NCI-H2196 treated with DMSO at 0.1 percent for 48 hours (cell line): Measurements from ENCODE around the gene BEST2.
A peak's percentile ranks its signal among the peaks of the same experiment; 100 is the strongest.

Experiments
- DNase-seq: peaks from one replicate; lab custom pipeline; 2025; ENCODE audit not compliant: unreplicated experiment; lab: John Stamatoyannopoulos, UW

BEST2 gene

DNA sequence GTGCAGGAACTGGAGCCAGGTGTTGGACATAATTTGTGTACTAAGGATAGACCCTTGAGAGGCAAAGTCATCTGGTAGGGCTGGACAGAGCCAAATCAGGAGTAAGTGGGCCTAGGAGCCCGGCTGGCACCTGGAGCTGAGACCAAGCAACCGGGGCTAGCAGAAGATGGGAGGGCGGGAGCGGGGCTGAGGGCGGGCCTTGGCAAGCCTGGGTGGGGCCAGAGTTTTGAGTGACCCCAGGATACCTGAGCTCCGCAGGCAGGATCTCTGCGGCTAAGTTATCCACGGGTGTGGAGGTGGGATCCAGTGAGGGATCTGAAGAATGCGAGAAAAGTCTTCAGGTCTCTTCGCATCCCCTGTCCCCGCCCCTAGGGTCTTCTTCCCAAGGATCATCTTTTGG is 15.6 kb downstream of the BEST2 start:
- no peak for DNase-seq

DNA sequence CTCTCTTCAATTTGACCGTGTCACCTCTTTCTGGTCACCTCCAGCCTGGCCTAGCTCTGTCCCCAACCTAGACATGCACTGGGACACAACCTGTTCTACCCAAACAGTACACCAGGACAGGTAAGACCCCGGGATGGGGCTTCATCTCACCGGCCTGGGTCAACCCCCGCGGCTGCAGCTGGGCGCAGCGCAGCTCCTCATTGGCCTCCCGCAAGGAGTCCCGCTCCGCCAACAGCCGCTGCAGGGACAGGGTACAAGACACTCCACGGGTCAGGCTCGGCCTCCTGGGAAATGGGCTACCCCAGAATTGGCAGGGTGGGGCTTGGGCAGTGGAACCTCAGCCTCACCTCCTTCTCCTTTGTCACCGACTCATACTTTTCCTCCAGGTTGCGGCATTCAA is 16.1 kb downstream of the BEST2 start:
- no peak for DNase-seq

DNA sequence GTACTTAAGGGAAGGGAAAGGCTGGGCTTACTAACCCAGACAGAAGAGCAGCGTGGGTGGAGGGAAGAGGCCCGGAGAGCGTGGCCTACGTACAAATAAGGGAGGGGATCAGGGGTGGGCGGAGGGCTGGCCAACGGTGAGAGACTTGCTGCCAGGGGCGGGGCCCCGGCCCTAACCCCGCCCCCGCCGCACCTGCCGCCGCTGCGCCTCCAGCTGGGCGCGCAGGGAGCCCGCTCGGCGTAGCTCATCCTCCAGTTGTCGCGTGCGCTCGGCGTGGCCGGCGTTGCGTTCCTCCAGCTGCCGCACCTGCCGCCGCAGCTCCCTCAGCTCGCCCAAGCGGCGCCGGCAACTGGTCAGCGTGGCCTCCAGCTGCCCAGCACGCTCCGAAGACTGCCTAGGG is 18.1 kb downstream of the BEST2 start:
- no peak for DNase-seq

DNA sequence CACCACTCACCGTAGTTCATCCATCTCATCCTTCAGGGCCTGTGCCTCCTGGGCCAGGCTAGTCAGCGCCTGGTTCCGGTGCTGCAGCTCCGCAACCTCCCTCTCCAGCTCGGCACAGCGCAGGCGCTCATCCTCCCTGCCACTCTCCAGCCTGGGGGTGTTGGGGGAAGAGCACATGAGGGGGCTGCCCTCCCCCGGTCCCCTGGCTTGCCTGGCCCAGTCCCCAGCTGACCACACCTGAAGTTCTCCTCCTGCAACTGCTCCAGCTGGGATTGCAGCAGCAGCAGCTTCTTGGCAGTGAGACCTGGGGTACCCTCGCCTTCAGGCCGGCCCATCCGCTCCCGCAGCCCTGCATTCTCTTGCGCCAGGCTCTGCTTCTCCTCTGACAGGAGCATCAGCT is 19.3 kb downstream of the BEST2 start:
- DNase-seq: no peak

DNA sequence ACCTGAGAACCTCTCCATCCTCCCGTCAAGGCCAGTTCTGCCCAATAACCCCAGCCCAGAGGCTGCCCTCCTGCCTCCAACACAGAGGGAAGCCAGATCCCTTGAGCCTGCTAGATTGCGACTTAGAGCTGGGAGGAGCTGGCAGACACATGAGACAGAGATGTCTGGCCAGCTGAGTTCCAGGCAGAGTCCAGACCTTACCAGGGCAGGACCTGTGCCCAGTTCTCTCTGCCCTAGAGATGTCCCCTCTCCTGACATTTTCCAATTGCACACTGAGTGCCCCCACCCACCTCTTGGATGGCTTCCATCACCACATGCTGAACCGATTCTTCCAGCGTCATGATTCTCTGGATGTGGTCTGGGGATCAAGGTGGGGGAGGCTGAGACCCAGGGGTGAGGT is 20.7 kb downstream of the BEST2 start:
- no peak for DNase-seq

DNA sequence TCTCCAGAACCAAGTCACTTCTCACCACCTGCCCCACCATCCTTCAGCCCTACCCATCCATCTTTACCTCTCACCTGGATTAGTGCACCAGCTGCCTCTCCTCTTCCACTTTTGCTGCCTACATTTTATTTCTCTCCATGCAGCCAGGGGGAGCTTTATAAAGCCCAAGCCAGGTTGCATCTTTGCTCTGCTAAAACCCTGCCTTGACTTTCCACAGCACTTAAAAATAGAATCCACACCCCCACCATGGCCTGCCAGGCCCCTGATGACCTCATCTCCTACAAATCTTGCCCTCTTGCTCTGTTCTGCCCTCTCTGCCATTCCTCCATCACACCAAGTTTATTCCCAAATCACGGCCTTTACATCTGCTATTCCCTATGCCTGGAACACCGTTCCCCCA is 22.0 kb downstream of the BEST2 start:
- DNase-seq: no peak

DNA sequence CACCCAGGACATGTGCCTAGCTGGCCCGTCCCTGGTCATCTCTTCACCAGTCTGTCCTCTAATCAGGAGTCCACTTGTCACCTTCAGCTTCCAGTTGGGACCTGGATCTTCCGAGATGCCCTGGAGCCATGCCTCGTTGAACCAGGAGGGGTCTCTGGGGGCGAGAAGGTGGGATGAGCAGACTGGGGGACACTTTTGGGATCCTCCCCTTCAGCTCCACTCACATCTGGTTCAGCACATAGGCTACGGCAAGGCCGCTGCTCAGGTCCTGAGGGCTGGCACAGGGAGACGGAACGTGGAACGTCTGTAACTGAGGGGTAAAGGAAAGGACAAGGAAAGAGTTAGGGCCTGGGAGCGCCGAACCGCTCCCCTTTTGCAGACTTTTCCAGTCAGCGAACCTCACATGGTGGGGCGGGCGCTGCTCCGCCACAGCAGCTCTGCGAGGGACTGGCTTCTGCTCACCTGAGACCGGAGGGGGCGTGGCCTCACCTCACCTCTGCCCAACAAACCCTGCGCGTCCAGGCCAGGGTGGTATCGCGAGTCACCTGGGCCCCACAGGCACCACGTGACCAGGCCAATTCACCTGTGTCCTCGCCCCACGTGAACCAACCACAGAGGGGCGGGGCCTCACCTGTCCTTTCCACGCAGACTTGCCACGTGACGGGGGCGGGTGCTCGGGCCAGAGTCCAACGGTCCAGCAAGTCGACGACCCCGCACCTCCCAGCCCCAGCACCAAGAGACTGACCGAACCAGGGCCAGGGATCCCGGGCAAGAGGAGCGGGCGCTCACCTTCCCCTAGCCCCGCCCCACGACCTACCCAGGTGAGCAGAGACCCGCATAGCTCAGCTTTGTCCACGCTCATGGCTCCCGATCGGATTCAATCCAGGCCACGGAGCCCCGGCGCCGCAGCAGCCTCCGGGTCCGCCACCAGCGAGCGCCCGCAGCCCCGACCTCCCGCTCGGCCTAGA is 23.3 kb downstream of the BEST2 start, which contains the start of gene HOOK2:
Gene HOOK2 (minus strand): TSS at position 965 of the 968 bp plus-strand sequence. CDS start 103 bp downstream, at position 862.
- peak; percentile 92 for DNase-seq

DNA sequence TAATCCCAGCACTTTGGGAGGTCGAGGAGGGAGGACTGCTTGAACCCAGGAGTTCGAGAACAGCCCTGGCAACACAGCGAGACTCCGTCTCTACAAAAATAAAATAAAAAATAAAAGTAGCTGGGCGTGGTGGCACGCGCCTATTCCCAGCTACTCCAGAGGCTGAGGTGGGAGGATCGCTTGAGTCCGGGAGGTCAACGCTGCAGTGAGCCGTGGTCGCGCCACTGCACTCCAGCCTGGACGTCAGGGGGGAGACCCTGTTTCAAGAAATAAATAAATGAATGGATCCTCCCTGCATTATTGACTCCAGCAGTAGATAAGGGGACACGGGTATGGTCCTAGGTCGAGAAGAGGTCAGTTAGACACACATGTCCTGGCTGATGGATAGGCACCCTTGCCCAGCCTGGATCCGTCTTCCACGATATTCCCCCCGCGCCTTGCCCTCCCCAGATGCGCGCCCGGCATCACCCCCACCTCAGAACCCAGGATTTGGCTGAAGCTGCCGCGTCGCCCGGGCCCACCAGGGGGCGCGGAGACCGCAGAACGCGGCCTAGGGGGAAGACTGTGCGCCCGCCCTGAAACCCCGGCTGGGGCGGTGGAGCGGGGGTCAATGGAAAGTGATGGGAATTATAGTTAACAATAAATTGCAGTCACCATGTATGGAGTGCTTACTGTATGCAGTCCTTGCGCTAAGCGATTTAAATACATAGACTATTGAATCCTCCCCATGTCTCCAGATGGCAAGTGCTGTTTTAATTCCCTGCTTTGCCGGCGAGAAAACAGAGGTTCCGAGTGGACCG is 25.8 kb downstream of the BEST2 start:
- peak; percentile 73 for DNase-seq

DNA sequence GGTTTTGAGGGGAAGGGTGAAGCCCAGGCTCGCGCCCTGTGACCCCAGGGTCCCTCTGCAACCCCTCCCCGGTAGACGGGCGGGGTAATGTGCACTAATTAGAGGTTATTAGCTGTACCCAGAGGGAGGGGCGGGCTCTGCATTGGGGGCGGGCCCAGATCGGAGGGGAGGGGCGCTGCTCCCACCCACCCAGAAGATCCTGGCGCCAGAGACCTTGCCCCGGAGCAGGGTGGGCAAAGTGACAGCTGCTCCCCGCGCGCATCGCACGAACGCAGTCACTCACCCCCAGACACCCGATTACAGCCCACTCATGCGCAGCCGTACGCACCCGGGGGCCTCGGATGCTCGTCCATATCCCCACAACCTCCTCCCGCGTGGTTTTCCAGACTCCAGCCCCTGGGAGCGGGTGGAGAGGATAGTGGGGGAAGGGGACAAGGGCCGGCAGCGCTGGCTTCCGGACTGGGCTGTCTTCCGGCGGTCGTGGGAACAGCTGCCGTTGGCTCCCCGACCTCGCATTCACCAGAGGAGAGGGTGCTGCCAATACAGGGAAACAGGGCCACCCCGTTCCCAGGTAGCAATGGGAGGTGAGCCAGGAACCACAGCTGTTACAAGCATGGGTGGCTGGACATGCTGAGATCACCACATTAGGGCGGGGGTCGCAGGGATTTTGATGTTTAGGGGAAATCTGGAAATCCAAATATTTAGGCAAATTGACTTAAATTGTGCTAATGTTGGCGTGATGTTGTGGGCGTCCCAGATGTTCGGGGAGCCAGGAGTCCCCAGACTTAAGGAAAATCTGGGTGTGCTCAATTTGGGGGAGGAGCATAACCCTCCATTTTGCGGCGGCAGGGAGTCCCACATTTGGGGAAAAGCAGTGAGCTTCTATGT is 26.7 kb downstream of the BEST2 start:
- DNase-seq: peak; percentile 68

DNA sequence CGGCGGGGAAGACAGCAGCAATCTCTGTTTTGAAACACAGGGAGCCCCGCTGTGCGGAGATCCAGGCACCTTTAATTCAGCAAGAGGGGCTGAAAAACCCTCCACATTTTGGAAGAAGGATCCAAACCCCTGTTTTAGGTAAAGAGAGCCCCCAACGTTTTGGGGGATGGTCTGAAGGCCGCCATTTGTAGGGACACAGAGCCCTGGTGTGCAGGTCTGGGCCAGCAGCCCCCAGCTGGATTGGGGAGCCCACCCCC is 27.2 kb downstream of the BEST2 start:
- no peak for DNase-seq

DNA sequence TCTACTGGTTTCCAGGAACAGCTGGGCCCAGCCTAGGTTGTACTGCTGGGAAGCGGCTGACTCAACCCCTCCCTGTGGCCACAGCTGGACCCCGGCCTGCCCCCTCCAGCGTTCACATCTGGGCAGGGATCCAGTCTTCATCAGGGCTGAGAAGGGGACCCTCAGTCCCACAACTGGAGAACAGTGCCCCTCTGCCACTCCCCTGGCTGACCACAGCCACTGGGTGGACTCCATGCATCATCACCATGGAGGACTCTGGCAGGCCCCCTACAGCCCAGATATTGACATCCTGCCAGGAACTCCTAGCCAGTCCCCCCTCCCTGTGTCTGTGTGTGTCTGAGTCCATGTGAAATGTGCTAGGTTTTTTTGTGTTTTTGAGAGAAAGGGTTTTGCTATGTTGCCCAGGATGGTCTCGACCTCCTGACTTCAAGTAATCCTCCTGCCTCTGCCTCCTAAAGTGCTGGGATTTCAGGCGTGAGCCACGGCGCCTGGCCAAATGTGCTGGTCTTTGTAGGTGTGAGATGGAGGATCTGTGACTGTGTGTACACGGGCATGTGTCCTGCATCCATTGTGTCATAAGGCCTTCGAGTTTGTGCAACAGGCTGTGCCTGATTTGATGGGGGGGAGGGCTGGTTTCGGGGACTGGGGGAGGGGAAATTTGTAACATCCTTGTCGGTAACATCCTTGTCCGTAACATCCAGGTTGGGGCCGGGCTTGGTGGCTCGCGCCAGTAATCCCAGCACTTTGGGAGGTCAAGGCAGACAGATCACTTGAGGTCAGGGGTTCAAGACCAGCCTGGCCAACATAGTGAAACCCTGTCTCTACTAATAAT is 27.8 kb downstream of the BEST2 start:
- DNase-seq: no peak

DNA sequence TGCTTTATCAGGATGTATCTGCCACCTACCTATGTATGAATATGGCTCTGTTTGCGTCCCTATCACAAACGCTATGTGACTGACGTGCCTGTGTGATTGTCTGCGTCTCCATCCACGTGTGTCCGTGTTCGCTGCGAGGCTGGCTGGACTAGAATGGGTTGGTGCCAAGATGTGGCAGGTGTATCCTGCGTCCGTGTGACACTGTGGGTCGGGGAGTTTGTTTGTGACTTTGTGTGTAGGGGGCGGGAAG is 30.5 kb downstream of the BEST2 start:
- DNase-seq: no peak

DNA sequence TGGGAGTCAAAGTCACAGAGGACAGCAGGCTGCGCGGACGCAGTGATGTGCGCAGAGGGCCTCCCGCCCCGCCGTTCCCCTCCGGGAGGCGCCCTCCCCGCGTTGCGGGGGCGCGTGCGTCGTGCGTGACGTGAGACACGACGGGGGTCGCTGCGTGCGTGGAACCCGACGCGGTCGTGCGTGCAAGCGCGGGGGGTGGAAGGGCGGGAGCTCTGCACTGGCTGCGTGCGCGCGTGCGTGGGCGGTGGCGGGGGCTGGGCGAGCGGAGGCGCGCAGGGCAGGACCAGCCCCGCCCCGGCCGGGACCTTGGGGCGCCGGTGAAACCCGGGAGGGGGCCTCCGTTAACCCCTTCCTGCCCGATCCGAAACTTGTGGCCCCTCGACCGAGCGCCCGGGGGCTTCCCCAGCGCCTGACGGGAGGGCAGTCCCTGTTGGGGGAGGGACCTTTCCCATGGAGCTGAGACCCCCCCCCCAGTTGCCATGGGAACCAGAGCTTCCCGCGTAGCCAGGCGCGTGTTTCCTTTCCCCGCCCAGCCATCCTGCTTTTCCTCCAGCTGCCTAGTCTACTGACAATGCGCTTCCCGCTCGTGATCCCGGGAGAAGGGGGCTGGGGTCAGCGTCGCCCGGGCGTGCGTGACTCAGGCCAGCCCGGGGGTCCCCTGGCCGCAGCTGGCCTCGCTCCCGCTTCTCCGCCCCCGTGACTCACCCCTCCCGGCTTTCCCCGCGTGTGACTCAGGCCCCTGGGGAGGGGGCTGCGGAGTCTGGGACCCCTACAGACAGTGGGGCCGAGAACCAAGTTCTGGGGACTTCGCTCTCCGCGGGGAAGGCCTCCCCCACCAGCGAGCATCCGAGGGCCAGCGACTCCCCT is 31.1 kb downstream of the BEST2 start:
- peak; percentile 70 for DNase-seq

DNA sequence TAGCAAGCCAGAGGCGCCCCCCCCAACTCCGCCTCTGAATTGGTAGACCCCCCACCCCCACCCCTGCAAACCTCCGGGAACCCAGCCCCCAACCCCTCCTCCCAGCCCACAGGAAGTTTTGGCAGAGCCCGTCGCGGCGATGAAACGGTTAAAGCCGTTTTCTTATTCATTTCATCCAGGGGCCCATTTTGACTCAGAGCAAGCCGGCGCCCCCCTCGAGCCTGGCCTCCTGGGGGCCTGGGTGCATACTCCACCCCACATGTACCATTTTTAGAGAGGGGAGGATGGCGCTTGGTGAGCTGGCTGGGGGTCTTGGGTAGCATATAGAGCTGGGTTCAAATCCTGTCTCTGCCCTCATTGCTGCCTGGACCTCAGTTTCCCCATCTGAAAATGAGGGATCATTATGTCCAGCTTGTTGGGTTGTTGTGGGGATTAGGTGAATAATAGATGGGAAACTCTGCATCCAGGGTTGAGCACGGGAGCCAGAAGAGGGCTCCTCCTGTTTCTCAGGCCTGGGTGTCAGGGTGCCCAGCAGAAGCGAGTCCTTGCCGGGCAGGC is 31.8 kb downstream of the BEST2 start:
- no peak for DNase-seq

DNA sequence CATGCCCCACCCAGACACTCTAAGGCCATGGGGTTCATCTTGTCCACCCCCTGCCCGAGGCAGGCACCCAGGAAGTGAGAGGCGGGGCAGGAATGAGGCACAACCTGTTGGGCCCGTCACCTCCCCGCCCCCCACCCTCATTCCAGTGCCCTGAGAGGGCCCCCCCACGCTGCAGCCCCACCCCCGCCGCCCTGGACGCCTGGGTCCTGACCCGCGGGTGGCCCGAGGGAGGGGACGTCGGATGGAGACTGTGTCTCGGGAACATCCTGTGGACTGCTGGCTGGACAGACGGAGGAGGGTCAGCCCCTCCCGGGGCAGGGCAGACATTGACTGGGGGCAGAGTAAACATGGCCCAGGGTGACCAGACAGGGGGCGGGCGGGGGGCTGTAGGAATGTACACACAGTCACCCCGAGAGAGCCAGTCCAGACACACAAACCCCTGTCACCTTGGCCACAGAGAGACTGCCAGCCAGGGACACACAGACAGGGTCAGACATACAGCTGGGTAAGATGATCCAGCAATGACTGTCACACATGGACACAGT is 32.3 kb downstream of the BEST2 start:
- DNase-seq: no peak

DNA sequence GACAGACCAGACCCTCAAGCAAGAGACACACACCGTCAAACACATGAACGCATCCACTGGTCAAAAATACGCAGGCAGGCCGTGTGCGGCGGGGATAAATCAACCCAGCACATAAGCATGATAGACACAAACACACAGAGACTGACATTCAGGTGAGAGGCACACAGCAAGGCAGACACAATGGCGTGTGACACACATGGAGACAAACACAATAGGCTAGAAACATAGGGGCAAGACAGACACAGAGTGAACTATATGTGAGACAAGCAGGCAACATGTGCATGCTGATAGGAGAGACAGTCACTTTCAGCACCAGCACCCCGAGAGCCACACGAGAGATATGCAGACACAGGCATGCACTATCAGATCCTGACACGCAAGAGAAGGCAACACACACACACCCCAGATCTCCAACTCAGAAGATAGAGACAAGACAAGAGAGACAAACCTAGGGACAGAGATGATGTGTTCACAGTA is 32.8 kb downstream of the BEST2 start:
- DNase-seq: no peak

DNA sequence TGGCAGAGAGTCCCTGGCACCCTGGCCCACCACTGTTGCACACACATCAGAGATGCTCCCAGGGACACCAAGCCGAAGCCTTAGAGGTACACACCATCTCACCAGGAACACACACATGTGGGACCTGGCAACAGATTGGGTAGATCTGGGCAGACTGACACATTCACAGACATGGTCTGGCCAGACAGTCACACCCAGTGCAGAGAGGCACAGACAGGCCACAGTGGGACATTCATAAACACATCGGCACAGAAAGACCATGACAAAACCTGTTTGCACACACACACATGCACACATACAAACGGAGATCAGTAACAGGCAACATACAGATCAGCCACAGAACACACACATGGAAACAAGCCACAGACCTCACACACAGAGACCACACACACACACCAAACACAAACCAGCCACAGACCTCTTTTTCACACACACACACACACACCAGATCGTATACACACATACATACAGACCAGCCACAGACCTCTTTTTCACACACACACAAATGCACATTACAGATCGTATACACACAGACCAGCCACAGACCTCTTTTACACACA is 33.4 kb downstream of the BEST2 start:
- DNase-seq: no peak

DNA sequence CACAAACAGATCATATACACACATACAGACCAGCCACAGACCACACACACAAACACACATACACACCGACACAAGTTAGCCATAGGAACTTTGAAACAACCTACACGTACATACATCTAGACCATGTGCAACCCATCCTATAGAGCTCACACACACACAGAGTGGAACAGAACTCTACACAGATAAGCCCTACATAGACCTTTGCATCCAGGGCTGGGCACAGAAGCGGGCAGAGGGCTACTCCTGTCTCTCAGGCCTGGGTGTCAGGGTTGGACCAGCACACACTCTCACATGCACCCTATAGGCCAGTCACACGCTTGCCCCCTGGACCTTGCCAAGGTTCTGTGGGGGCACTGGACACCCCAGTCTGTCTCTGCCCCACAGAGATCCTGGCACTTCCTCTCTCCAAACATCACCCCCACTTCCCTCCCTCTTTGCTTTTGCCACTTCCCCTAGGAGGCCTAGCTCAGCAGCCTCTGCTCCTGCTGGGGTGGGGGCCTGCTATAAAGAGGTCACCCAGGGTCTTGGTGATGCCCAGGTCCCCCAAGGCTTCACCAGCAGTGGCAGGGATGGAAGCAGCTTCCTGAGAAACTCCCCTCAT is 33.9 kb downstream of the BEST2 start:
- no peak for DNase-seq
